ENCODE measurements around the gene TCF19. TPM values are rescaled to one million over a fixed set of nuclear protein-coding genes. Genes with fewer than 3 reads are reported as not detected.

TCF19 gene
- total RNA-seq, 1 experiment from 2014 or later = 15.0 TPM

DNA sequence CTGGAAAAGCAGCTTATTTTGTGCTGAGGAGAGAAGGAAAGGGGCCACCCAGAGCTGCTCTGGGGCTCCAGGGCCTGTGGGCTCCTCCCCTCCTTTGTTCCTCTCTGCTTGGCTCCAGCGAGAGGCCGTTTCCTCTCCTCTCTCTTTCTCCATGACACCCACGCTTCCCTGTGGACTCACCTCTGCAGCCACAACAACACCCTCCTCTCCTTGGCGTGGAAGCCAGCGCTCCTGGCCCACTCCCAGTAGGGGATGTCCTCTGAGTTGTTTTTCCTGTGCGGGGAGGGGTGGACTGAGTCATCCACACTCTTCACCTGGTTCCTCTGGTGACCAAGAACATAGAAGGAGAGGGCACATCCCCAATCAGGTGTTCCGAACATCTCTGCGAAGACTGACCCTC is 33.2 kb upstream of the TCF19 start:
- H2AK5ac ChIP-seq (ENCODE audit: insufficient read length, low read length) = no peak overlapping the region
- no peak overlapping the region for H2BK15ac ChIP-seq (ENCODE audit: low read depth, low read length)
- H2BK120ac ChIP-seq (ENCODE audit: low read depth, low read length, poor library complexity, severe bottlenecking) = no peak overlapping the region
- H4K5ac ChIP-seq (ENCODE audit: insufficient read length, low read depth, low read length) = no peak overlapping the region
- no peak overlapping the region for H3T11ph ChIP-seq (ENCODE audit: low read length)
- no peaks in the 10 kb centered on the region for H4K20me1 ChIP-seq (ENCODE audit: control insufficient read depth, insufficient read depth, insufficient read length)
- no peak overlapping the region for H3K18ac ChIP-seq (ENCODE audit: insufficient read length, low read depth, low read length)
- no peaks in the 10 kb centered on the region for H3K23me2 ChIP-seq (ENCODE audit: insufficient read length, low read depth, low read length, poor library complexity, severe bottlenecking)
- no peaks in the 10 kb centered on the region for H3K79me2 ChIP-seq (ENCODE audit: insufficient read depth, low read length)
- no peak overlapping the region for H2BK12ac ChIP-seq (ENCODE audit: insufficient read length, low read depth, low read length)
- Mint-ChIP-seq H3K27ac (peak overlapping the region in 1 of 3 experiments; percentile 32; a peak in 1 of 7 replicates), H3K4me3 (no peak overlapping the region), H3K27me3 (ENCODE audit: low read depth) (peaks cover 13% of the 10 kb centered on the region), H3K4me1 (peaks cover 36 to 42% of the 10 kb centered on the region in 2 experiments), H3K36me3 (ENCODE audit: insufficient read depth in 1 of 3, low read depth in 3 of 3) (no peaks in the 10 kb centered on the region), H3K9me3 (no peaks in the 10 kb centered on the region; a peak in 1 of 5 replicates)
- H3K27me3 ChIP-seq (ENCODE audit: insufficient read depth, low read length) = no peaks in the 10 kb centered on the region
- no peak overlapping the region for H4K8ac ChIP-seq (replicated peaks; ENCODE audit: insufficient read length, low read depth, low read length)
- no peak overlapping the region for H3K9ac ChIP-seq (ENCODE audit: extremely low read depth, insufficient read length, low read length)
- no peaks in the 10 kb centered on the region for H3K4me1 ChIP-seq (ENCODE audit: insufficient read depth, low read length)
- no peak overlapping the region for H3K23ac ChIP-seq (ENCODE audit: insufficient read length, low read depth, low read length)
- no peak overlapping the region for H2AFZ ChIP-seq (ENCODE audit: low read length)
- TF ChIP-seq, protein P1, sequence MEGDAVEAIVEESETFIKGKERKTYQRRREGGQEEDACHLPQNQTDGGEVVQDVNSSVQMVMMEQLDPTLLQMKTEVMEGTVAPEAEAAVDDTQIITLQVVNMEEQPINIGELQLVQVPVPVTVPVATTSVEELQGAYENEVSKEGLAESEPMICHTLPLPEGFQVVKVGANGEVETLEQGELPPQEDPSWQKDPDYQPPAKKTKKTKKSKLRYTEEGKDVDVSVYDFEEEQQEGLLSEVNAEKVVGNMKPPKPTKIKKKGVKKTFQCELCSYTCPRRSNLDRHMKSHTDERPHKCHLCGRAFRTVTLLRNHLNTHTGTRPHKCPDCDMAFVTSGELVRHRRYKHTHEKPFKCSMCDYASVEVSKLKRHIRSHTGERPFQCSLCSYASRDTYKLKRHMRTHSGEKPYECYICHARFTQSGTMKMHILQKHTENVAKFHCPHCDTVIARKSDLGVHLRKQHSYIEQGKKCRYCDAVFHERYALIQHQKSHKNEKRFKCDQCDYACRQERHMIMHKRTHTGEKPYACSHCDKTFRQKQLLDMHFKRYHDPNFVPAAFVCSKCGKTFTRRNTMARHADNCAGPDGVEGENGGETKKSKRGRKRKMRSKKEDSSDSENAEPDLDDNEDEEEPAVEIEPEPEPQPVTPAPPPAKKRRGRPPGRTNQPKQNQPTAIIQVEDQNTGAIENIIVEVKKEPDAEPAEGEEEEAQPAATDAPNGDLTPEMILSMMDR (conservative IDR thresholded peaks at IDR 0.05) = no peak
- H3K56ac ChIP-seq (ENCODE audit: insufficient read length, low read depth, low read length) = no peak overlapping the region
- no peak overlapping the region for H3K4me2 ChIP-seq (ENCODE audit: insufficient read depth, insufficient read length, low read length)
- H2BK20ac ChIP-seq (ENCODE audit: low read depth, low read length, poor library complexity, severe bottlenecking) = no peak overlapping the region
- no peaks in the 10 kb centered on the region for H3K9me3 ChIP-seq (ENCODE audit: control insufficient read depth, low read depth, low read length)
- no peak overlapping the region for H3K27ac ChIP-seq (ENCODE audit: insufficient read length, low read depth, low read length)
- H2BK5ac ChIP-seq (ENCODE audit: insufficient read length, low read length) = no peak overlapping the region
- 0 out of 2 replicates have a peak overlapping the region, but pooled peaks have one; percentile 24 for H3K14ac ChIP-seq (ENCODE audit: insufficient read depth, low read length)
- H4K91ac ChIP-seq (ENCODE audit: insufficient read length, low read depth, low read length) = no peak overlapping the region
- H3K79me1 ChIP-seq (ENCODE audit: insufficient read depth, low read depth, low read length, poor library complexity, severe bottlenecking) = no peaks in the 10 kb centered on the region
- no peak for DNase-seq
- no peak overlapping the region for H3K4ac ChIP-seq (ENCODE audit: low read depth, low read length)
- no CpG with 5 or more reads among the region's 8 CpGs for WGBS (ENCODE audit: extremely low coverage, insufficient read length, low lambda C conversion rate)

Measured in H9 (cell line).